ENCODE data around the gene PITPNC1.
"Not testable (repeated sequence)": the region's sequence is repeated elsewhere in the genome, so short reads cannot be mapped to it uniquely, and the experiment has no call there.

The PITPNC1 gene

GRCh38 chr17:67493812-67494211, 116.7 kb downstream of the PITPNC1 start:
- H3K9ac ChIP-seq (ENCODE audit: low read length): no peak overlapping the region
- no peak overlapping the region for H2AFZ ChIP-seq (ENCODE audit: low read length)
- no peaks in the 10 kb centered on the region for H3K36me3 ChIP-seq (replicated peaks; ENCODE audit: insufficient read depth, low read length)
- H3K9me2 ChIP-seq (replicated peaks; ENCODE audit: insufficient read depth, low read length): no peaks in the 10 kb centered on the region
- H3K79me2 ChIP-seq (ENCODE audit: low read length): peaks cover 4% of the 10 kb centered on the region; the same call in 1 of the 2 replicates
- no peaks in the 10 kb centered on the region for H4K20me1 ChIP-seq (ENCODE audit: insufficient read depth, low read length)
- no peak for TF ChIP-seq EZH2phosphoT487 (IDR thresholded peaks at IDR 0.05; ENCODE audit: low read length)
- no peak for TF ChIP-seq CTCF (IDR thresholded peaks at IDR 0.05; ENCODE audit: low read length)
- no peak for TF ChIP-seq EZH2 (optimal IDR thresholded peaks at IDR 0.05; ENCODE audit: low read depth, low read length)
- H3K4me3 ChIP-seq (ENCODE audit: low read length): no peak overlapping the region
- H3K4me1 ChIP-seq (ENCODE audit: low read length): no peaks in the 10 kb centered on the region
- H3K27ac ChIP-seq (ENCODE audit: low read length): no peak overlapping the region
- no peaks in the 10 kb centered on the region for H3K27me3 ChIP-seq (replicated peaks; ENCODE audit: insufficient read depth, low read length)
- no peaks in the 10 kb centered on the region for H3K9me3 ChIP-seq (replicated peaks; ENCODE audit: insufficient read depth, low read length)
- no peak for DNase-seq
- no peak overlapping the region for H3K4me2 ChIP-seq (ENCODE audit: low read depth, low read length)
- H3F3A ChIP-seq (ENCODE audit: insufficient read depth, low read length): no peaks in the 10 kb centered on the region

GRCh38 chr17:67495534-67495933, 118.5 kb downstream of the PITPNC1 start:
- not testable (repeated sequence) for H2AFZ ChIP-seq (ENCODE audit: low read length); H3K9me2 ChIP-seq (replicated peaks; ENCODE audit: insufficient read depth, low read length); H3K4me1 ChIP-seq (ENCODE audit: low read length); H3K27ac ChIP-seq (ENCODE audit: low read length); DNase-seq; H3K36me3 ChIP-seq (replicated peaks; ENCODE audit: insufficient read depth, low read length); H4K20me1 ChIP-seq (ENCODE audit: insufficient read depth, low read length); H3K79me2 ChIP-seq (ENCODE audit: low read length); H3K9me3 ChIP-seq (replicated peaks; ENCODE audit: insufficient read depth, low read length); H3K4me2 ChIP-seq (ENCODE audit: low read depth, low read length); H3K9ac ChIP-seq (ENCODE audit: low read length); H3F3A ChIP-seq (ENCODE audit: insufficient read depth, low read length); H3K4me3 ChIP-seq (ENCODE audit: low read length); H3K27me3 ChIP-seq (replicated peaks; ENCODE audit: insufficient read depth, low read length)

- Histone ChIP-seq H3K9ac (ENCODE audit: low read length) (no peak overlapping the region), H3K36me3 (replicated peaks; ENCODE audit: insufficient read depth, low read length) (no peaks in the 10 kb centered on the region), H3K27ac (ENCODE audit: low read length) (no peak overlapping the region), H3K4me3 (ENCODE audit: low read length) (no peak overlapping the region), H4K20me1 (ENCODE audit: insufficient read depth, low read length) (no peaks in the 10 kb centered on the region), H2AFZ (ENCODE audit: low read length) (no peak overlapping the region), H3K4me1 (ENCODE audit: low read length) (no peaks in the 10 kb centered on the region), H3K9me2 (replicated peaks; ENCODE audit: insufficient read depth, low read length) (no peaks in the 10 kb centered on the region), H3K9me3 (replicated peaks; ENCODE audit: insufficient read depth, low read length) (no peaks in the 10 kb centered on the region), H3F3A (ENCODE audit: insufficient read depth, low read length) (no peaks in the 10 kb centered on the region), H3K27me3 (replicated peaks; ENCODE audit: insufficient read depth, low read length) (no peaks in the 10 kb centered on the region), H3K4me2 (ENCODE audit: low read depth, low read length) (no peak overlapping the region), H3K79me2 (ENCODE audit: low read length) (peaks cover 4% of the 10 kb centered on the region; the same call in 1 of the 2 replicates)
- DNase-seq: no peak
- TF ChIP-seq EZH2 (optimal IDR thresholded peaks at IDR 0.05; ENCODE audit: low read depth, low read length) (no peak), CTCF (IDR thresholded peaks at IDR 0.05; ENCODE audit: low read length) (no peak), EZH2phosphoT487 (IDR thresholded peaks at IDR 0.05; ENCODE audit: low read length) (no peak)
These were observed 119.2 kb downstream of the PITPNC1 start for GRCh38 chr17:67496286-67496685.

GRCh38 chr17:67499685-67500084, 122.6 kb downstream of the PITPNC1 start:
- Histone ChIP-seq H3K9me2 (replicated peaks; ENCODE audit: insufficient read depth, low read length) (no peaks in the 10 kb centered on the region), H3K4me2 (ENCODE audit: low read depth, low read length) (no peak overlapping the region), H3K27ac (ENCODE audit: low read length) (no peak overlapping the region), H3K9ac (ENCODE audit: low read length) (no peak overlapping the region), H3K4me3 (ENCODE audit: low read length) (no peak overlapping the region), H3K27me3 (replicated peaks; ENCODE audit: insufficient read depth, low read length) (no peaks in the 10 kb centered on the region), H4K20me1 (ENCODE audit: insufficient read depth, low read length) (no peaks in the 10 kb centered on the region), H3K9me3 (replicated peaks; ENCODE audit: insufficient read depth, low read length) (no peaks in the 10 kb centered on the region), H3F3A (ENCODE audit: insufficient read depth, low read length) (no peaks in the 10 kb centered on the region; the same call in 1 of the 2 replicates), H3K4me1 (ENCODE audit: low read length) (no peaks in the 10 kb centered on the region), H2AFZ (ENCODE audit: low read length) (no peak overlapping the region), H3K79me2 (ENCODE audit: low read length) (peaks cover 8% of the 10 kb centered on the region; the same call in 1 of the 2 replicates), H3K36me3 (replicated peaks; ENCODE audit: insufficient read depth, low read length) (no peaks in the 10 kb centered on the region)
- DNase-seq: no peak
- TF ChIP-seq EZH2 (optimal IDR thresholded peaks at IDR 0.05; ENCODE audit: low read depth, low read length) (no peak), CTCF (IDR thresholded peaks at IDR 0.05; ENCODE audit: low read length) (no peak), EZH2phosphoT487 (IDR thresholded peaks at IDR 0.05; ENCODE audit: low read length) (no peak)
